NCI-H345 (cell line): ENCODE measurements around the gene ALDH4A1.
"Not testable (repeated sequence)": the region's sequence is repeated elsewhere in the genome, so short reads cannot be mapped to it uniquely, and the experiment has no call there.

Experiments
- DNase-seq: peaks from one replicate; lab custom pipeline; 2025; lab: John Stamatoyannopoulos, UW

ALDH4A1 gene

DNA sequence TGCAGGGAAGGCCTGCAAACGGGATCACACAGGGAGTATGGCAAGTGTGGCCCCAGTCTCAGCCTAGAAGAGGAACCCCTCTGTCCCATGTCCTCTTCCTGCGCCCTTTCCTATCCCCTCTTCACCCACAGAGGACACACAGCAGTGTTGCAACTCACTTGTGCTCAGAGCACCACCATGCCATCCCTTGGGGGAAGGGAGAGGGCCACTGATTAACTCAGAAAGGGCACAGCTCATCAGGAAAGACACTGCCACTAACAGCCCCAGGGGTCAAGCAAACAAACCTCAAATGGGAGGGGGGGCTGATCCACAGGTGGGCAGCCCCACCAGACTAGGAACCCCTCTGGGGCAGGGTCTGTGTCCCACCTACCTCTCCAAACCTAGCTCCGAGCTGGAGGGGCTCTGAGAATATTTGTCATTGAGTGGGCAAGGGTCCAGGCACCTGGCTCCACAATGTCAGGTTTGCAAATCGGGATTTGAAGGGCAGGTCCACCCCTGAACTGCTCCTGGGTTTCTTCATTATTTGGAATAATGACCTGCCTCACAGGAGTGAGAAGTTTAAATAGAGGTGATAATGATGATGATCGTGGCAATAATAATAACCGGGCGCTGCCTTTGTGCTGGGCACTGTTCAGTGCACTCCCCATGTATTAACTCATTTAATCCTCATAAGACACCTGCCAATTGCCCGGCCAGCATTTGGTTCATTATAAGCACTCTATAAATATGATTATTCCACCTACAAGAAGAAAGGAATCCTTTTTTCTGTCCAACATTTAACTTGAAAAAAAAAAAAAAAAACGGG, 1.0 kb downstream of the ALDH4A1 start:
- no peak for DNase-seq

DNA sequence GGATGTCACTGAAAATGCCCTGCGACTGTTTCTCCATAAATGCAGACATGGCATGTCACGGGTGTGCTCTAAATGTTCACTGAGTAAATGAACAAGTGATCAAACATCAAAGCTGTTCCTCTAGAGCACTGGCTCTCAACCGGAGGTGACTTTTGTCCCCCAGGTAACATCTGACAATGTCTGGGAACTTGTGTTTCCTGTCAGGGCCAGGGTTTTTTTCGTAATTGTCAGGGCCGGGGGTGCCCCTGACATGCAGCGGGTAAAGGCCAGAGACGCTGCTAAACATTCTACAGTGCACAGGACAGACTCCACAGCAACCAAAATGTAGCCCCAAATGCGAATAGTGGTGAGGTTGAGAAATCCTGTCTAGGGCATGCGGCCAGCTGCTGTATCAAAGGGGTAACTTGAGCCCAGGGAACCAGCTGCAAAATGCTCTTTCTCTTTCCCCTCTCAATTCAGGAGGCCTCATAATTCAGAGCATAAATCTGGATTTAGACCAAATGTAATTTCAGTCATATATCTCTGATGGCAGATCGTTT, 2.0 kb downstream of the ALDH4A1 start:
- DNase-seq = no peak

DNA sequence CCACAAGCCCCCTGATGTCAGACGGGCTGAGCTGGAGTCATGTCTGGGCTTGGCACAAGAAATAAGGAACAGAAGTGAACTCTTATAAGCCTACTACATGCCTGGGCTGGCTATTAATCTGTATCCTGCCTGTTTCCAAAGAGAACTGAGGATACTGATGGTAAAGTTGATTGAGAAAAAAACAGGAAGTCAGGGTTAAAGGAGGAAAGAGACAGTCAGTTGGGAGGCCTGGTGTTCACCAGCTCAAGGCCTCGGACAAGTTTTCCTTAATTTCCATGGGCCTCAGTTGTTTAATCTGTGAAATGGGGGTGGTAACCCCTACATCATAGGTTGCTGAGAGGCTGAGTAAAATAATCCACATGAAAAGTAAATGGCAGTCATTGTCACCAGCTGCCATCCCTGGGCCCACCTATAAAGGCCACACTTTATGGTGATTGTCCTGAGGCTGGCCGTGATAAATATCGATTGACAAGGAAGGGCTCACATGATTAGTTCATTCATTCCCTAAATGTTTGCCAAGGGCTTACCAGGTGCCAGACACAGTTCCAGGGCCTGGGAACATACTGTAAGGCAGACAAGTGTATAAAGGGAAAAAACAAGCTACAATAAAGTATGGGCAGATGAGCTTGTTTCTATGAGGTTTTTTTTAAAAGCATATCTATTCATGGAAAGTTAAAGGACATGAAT, 2.8 kb downstream of the ALDH4A1 start:
- DNase-seq = no peak

DNA sequence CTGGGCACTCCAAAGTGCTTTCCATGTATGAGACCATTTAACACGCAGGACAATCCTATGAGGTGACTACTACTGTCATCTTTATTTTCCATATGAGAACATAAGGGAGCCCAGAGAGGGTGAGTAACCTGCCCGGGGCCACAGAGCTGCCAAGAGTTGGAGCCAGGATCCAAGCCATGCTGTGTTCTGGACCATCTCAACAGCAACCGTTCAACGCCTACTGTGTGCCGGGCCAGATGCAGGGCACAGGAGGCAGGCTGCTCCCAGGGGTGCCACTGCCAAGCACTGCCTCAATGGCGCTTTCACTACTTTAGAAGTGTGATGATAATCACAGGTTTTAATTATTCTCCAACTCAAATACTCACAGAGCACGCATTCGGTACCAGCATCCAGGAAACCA, 3.8 kb downstream of the ALDH4A1 start:
- no peak for DNase-seq

DNA sequence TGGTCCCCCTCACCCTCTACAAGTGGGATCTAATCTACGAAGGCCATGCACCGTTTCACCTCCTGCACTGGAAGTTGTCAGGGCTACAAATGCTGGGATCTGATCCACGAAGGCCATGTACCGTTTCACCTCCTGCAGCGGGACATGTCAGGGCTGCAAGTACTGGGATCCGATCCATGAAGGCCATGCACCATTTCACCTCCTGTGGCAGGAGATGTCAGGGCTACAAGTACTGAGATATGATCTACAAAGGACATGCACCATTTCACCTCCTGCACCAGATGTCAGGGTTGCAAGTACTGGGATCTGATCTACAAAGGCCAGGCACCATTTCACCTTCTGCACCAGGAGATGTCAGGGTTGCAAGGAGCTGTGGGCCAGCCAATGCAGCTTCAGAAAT, 7.0 kb downstream of the ALDH4A1 start:
- no peak for DNase-seq

DNA sequence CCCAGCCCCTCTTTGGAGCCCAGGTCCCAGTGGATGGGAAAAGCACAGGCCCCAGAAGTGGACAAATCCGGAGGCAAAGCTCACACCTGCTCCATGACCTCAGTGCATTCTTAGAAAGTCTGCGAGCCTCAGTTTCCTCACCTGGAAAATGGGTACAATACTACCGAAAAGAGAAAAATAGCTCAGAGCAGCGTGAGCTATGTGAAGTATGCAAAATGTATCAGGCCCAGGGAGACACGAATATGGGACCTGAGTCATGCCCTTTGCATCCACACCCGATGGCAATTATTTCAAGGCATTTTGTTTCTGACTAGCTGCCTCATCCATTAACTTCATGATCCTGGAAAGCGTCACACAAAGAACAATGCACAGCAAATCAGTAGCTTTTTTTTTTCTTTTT, 9.2 kb downstream of the ALDH4A1 start:
- DNase-seq = no peak

DNA sequence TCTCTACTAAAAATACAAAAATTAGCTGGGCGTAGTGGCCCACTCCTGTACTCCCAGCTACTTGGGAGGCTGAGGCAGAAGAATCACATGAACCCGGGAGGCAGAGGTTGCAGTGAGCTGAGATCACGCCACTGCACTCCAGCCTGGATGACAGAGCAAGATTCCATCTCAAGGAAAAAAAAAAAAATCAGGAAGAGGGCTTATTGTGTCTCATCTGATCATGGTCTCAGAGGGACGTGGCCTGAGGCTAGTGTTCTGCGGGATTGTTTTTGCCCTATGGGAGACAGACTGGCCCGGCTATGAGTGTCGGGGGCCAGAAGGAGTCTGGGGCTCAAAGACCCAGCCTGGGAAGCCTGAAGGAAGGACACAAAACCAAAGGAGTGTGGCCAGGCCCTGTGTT, 10.5 kb downstream of the ALDH4A1 start:
- DNase-seq = not testable (repeated sequence)

DNA sequence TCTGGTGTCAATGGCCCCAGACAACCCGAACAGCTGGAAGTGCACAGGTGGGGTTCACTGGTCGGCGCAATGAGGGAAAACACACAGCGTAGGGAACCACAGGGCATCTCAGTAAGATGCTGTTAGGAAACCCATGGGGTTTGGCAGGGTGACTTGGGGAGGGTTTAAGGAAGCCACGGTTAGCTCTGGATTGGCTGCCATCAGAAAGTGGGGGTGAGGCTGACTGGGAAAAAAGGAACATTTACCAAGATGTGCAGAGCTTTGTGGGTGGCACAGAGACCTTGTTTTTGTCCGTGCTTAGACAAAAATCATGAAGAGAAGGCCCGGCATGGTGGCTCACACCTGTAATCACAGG, 11.0 kb downstream of the ALDH4A1 start:
- DNase-seq = no peak

DNA sequence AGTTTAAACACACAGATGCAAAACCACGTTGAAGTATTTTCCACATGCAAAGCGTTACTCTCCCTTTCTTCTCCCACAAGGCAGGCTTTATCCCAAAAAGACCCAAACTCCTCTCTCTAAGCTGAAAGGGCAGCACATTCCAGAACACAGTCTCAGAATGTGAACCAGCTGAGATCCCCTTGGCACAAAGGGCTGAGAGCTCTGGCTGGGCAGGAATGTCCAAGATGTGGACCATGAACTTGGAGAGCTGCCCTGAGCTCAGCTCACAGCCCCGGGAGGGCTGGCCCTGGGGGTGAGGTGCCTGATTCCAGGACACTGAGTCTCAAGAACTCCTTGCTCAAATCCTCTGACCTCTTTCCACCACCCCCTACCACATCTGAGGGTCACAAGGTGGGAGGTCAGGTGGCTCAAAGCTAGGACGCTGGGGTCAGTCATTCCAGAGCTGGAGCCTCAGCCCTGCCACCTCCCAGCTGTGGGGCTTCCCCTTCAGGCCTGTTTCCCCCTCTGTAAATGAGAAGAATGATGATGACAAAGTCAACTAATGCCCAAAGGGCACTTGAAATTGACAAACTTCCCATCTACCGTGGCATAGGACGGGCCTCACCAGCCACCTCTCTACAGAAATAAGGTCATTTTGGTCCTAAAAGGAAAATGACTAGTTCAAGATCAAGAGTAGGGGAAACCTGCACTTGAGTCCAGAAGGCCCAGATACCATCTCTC, 11.5 kb downstream of the ALDH4A1 start:
- no peak for DNase-seq

DNA sequence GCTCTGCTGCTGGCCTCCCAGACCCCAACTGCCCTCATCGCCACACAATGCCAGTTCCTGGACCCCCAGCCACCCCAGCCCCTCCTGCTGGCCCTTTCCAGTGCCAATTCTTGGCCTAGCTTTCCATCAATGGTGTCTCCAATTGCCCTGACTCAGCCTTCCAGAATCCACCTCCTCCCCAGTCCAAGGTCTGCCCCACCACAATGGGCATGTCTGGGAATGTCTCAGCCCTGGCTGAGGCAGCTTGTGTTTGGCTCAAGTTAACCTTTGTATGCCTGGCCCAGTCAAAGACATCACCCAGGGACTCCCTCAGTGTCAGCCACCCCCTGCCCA, 16.4 kb downstream of the ALDH4A1 start:
- no peak for DNase-seq

DNA sequence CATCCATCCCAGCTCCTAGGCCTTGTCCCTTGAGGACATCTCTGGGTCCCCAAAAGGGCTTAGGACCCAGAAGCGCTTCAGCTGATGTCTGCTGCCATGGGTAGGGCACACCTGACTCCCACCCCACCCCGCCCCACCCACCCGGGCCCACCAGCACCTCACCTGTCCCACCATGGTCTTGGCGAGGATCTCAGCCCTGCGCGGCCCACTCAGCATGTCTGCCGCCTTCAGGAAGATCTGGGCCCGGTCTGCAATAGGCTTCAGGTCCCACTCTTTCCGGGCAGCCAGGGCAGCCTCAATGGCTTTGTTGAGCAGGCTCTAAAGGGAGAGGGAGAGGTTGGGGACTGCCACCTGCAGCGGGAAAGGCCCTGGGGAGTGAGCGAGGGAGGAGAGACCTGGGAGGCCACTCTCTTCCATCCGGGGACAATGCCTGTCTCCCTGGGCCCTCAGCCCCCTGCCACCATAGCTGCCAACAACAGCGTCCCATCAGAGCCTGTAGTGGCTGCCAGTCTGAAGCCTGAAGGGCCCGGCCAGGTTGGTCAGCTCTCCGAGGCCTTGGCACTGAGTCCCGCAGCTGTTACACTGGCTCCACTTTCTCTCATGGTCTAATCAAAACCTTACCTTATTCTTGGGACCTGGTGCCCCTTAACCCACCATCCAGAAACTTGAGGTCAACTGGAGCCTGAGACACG, 16.9 kb downstream of the ALDH4A1 start:
- no peak for DNase-seq

DNA sequence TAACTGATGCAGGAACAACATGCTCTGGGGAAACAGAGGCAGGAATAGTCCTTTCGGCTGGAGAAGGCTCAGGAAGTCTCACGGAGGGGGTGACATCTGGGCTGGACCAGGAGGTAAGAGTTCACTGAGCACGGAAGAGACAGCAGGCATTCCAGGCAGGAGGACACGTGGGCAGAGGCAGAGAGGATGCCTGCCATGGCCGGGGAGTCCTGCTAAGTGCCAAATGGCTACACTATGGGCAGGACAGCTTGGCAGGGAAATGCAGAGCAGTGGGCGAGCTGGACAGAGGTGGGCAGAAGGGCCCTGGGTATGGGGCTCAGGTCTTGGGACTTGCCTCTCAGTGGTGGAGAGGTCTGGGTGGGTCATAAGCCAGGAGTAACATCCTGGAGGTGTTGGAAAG, 17.6 kb downstream of the ALDH4A1 start:
- DNase-seq = no peak

DNA sequence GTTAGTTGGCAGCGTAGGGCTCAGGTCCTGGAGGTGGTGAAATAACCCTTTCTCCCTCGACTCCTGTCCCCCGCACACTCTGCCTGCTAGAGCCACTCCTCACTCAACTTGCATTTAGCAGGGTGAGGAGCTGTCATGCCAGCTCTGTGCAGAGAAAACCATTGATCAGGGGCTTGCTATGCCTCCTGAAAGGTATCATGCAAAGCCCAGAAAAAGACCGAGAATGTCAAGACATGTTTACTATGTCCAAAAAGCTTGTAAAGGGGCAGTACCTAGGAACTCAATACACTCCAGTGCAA, 18.0 kb downstream of the ALDH4A1 start:
- no peak for DNase-seq

DNA sequence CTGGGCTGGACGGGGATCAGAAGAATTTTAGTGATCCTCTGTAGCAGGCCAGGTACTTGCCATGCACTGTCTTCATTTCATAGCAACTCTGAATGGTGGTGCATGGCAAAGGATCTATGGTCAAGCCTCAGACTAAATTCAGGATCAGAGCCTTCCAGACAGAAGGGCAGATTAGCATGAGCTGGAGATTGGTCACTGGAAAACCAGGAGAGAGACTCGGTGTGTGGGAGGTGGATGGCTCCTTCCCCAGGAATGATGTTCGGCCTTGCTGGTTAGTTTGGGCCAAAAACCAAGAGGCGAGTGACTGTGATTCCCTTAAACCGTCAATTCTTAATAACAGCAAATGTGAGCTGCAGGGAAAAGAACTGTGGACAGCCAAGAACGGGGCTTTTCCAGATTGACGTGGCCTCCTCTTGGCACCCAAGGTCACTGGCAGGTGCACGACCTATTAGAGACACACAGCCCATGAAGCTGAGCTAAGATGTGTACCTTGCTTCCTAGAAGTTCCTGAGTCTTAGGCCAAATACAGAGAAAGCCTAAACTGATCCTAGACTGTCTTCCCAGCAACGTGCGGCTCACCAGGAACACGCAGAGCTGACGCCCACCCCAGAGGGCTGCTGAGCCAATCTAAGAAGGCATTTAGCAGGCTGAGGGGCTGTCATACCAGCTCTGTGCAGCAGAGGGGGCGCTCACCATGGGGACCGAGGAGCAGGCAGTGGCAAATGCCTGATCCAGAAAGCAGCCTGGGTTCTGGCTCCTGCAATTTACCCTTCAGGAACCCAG, 18.5 kb downstream of the ALDH4A1 start:
- peak; percentile 55 for DNase-seq

DNA sequence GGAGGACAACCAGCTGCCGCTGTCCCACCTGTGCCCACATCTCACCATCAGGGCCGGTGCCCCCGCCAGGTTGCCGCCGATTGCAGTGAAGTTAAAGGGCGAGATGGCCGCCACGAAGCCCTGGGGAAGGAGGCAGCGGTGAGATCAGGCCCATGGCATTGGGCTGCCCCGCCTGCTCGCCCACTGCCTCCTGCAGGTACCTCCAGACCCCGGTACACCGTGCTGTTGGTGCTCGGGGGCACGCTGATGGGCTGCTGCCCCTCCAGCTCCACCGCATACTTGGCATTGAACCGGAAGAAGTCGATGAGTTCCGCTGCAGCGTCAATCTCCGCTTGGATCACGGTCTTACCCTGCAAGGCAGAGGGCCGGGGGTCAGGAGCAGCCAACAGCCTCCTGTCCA, 19.3 kb downstream of the ALDH4A1 start:
- DNase-seq = no peak

DNA sequence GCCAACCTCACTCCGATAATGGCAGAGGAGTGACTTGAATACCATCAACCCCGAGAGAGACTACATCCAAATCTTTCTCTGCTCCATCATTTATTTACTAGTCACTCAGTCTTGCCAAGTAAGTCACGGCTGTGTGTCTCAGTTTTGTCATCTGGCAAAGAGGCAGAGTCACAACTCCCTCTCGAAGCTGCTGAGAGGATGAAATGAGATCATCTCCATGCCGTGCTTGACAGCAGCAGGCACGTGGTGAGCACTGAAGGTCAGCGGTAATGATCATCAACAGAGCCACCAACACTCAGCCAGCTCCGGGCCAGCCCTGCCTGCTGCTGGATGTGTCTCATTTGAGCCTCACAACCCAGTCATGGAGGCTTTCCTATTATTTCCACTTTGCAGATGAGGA, 19.9 kb downstream of the ALDH4A1 start:
- no peak for DNase-seq

DNA sequence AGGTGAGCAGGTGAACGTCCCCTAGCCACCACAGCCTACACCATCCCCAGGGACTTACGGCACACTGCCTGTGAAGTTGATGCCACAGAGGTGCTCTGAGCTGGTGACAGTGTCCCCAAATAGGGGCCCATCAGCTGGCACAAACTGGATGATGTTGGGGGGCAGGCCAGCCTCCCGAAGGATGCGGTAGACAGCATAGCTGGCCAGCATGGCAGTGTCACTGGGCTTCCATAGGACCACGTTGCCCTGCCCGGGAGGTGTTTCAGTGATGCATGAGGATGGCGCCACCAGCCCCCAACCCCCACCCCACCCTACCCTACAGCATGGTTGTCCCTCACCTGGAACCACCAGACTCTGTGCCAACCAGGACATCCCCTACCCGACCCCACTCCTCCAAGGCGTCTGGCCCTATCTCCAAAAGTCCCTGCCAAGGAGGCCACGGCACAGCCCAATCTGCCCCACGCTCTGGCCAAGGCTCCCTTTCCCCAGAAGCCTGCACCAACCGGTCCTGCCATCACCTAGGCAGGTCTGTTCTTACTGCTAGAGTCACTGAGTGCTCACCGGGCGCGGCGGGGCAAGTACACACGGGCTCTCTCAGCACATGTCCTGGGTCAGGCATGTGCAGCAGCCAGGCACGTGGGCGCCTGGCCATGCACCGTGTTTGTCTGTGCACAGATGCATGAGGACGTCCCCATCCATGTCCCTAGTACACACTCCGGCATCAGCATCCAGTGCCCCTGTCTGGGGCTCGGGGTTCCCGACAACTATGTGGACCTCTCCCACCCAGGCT, 20.5 kb downstream of the ALDH4A1 start:
- no peak for DNase-seq

DNA sequence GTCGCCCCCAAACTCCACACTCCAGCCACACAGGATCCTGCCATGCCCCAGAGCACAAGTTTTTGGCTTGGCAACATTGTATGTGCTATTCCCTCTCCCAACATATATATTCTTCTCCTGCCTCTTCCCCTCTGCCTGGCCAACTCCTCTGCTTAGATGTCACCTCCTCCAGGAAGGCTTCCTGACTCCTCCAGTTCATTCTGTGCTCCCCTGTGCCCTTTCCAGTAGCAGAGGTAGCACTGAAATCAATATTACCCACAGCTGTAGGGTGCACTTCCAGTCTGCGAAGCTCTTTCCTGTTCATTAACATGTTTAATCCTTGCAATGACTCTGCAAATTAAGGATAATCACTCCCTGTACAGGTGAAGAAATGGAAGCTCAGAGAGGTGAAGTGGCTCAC, 21.2 kb downstream of the ALDH4A1 start:
- DNase-seq = no peak

DNA sequence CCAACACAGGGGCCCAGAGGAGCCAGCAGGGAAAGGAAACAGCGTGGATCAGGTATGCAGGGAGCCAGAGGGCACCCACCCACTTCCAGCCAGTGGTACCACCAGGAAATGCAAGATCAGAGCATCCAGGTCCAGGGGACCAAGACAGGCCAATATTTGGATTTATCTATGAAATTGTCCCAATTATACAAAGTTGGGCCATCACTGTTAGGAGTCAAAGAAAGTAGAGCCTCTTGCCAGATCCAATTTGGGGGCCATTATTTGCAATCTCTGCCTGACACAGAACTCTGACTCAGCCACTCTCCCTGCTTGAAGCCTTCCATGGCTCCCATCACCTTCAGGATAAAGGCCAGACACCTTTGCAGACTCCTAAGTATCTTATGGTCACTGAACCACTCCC, 21.8 kb downstream of the ALDH4A1 start:
- DNase-seq = no peak

DNA sequence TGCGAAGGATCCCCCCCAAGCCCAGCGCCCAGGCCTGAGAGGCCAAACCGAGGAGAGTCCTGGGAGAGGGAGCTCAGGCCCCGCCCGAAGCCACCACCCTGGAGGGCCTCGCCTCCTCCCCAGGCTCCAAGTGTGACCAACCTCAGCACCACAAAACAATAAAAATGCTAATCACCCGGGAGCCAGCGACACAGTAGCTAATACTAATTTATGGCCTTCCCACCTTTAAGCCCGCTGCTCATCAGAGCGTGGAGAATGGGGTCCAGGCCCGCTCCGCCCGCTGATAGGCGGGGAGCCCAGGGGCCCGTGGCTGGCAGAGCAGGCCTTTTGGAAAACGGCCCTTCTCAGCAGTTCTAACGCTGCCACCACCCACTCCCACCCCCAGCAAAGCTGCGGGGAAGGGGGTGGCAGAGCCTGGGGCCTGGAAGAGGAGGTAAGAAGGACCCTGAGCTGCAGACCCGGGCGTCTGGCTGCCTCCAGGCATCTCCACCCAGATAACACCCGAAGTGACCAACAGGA, 22.5 kb downstream of the ALDH4A1 start:
- no peak for DNase-seq
